NOMO-1 (cell line): Measurements from ENCODE around the gene C4orf51.

Experiments used
- DNase-seq, 2 experiments: peaks; one replicate each; lab custom pipeline; 2025; ENCODE audit not compliant: unreplicated experiment in 2 of 2; lab: John Stamatoyannopoulos, UW

C4orf51 gene

DNA sequence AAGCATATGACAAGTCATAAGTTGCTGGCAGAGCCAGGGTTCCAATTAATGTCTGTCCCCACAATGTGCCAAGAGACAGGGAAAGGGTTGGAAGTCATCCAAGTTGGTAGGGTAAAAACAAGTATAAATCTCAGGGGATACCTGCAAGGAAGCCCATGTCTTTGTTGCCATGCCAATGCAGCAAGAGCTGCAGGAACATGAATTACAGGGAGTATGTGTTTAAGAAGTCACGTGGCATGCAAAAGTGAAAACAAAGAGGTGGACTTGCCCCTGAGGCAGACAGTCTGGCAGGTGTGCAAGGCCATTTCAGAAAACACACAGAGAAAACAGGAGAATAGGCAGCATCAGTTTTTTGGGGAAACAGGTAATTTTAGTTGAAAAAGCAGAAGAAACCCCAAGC lies 29.4 kb downstream of the C4orf51 start:
- no peak for DNase-seq

DNA sequence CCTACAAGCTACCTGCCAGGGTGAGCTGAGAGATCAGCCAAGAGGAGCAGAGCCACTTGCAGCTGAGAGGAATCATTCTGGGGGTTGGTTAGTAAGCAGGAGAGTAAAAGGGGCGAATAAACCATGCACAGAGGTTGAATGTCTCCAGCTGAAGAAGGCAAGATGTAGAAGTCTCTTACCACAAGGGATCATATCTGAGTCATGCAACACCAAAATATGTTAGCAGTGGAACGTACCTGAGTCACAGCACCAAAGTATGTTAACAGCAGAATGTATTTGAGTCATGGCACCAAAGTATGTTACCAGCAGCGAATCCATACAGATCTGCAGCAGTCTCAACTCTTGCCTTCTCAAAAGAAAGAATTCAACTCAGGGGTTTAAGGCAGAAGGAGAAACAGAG lies 29.9 kb downstream of the C4orf51 start:
- DNase-seq: no peak

DNA sequence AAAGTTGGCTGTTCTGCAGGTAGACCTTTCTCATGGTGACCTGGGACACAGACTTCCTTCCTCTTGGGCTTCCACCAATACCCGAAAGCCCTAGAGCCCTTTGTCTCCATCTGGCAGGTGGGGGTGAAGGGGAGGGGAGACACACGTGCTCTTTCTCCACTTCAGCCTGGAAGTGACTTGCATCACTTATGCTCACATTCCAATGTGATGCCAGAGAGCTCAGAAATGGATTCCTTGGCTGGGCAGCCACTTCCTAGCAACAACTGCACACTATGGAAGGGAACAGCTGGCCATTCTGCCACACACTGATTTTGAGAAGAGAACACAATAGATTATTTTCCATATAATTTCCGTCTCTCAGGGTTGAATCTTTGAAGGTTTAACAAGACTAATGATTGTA lies 36.3 kb downstream of the C4orf51 start:
- DNase-seq: no peak

GRCh38 chr4:145716661-145717200 lies 36.8 kb downstream of the C4orf51 start:
- no peak for DNase-seq

GRCh38 chr4:145719752-145720624 lies 40.0 kb downstream of the C4orf51 start:
- no peak for DNase-seq

- no peak for DNase-seq
Observed at GRCh38 chr4:145720656-145721055, 40.7 kb downstream of the C4orf51 start.

GRCh38 chr4:145722561-145722960 lies 42.6 kb downstream of the C4orf51 start:
- DNase-seq: no peak

- no peak for DNase-seq
Observed at GRCh38 chr4:145723336-145723735, 43.4 kb downstream of the C4orf51 start.

DNA sequence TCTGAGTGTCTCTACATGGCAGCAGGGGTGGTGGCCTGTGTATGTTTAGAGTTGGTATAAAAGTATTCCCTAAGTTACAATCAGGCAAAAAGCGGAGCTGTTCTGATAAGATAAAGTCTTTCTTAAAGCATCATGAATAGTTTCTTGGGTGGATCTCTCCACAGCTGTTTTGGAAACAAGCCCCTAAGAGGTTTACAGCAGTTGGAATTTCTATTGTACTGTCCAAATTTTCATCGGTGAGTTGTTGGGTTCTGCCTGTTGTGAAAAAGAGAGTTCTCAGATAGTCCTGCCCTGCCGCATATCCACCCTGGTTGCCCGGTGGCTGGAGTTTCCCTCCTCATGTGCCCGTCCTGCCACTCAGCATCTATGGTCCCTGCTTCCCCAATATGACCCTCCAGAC lies 50.1 kb downstream of the C4orf51 start:
- no peak for DNase-seq

GRCh38 chr4:145731028-145731427 lies 51.1 kb downstream of the C4orf51 start:
- no peak for DNase-seq

GRCh38 chr4:145732001-145732815 lies 52.3 kb downstream of the C4orf51 start:
- no peak for DNase-seq

GRCh38 chr4:145732895-145733880 lies 53.2 kb downstream of the C4orf51 start:
- DNase-seq: peak; percentile 89 to 91

DNA sequence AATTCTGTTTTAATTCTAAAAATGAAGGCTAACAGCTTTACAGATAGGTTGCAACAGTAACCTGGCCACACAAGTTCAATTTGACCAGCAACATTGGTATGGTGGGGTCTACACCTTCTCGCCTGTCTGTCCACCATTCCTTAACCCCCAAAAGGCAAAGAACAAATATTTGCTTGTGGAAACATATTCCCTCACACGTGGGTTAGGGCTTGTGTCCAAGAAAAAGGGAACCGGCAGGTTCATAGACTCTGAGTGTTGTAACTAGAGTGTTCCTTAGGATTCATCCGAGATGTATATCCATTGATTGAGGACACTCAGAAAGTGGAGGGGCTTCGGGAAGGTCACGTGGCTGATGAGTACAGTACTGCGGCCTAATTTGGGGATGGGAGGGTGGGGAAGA lies 54.1 kb downstream of the C4orf51 start:
- no peak for DNase-seq

- no peak for DNase-seq
Observed at GRCh38 chr4:145734576-145735346, 54.8 kb downstream of the C4orf51 start.

DNA sequence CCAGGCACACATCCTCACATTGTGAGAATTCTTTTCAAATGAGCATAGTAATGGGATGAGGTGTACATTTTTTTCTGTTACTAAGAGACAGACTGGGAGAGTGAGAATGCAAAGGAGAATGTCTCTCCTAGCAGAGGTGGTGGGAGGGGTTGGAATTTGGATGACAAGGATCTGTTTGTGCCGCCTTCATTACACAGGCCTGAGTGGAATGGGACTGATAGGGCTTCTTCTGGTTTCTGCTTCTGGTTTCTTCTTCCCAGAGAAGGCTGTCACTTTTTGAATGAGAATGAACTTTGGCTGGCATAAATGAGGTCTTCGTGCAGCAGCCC lies 55.4 kb downstream of the C4orf51 start:
- no peak for DNase-seq

- no peak for DNase-seq
Observed at GRCh38 chr4:145735827-145736226, 55.9 kb downstream of the C4orf51 start.

- no peak for DNase-seq
Observed at GRCh38 chr4:145736241-145736831, 56.4 kb downstream of the C4orf51 start.

DNA sequence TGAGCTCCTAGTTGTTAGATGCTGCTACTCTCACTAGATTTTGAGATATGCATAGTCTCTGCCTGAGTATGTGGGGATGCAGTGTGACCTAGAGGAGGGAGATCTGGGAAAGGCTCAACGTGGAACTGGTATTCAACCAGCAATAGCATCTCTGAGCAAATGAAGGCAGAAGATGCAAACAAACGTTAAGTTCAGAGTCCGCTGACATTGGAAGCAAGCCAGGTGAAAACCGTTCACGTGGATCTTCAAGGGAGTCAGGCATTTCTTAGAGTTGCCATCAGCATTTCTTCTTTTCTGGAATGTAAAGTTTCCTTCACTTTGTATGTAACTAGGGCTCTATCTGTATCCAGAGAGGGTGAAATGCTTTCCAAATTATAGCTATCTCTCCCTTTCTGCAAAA lies 59.9 kb downstream of the C4orf51 start:
- DNase-seq: no peak

GRCh38 chr4:145740806-145741205 lies 60.9 kb downstream of the C4orf51 start:
- no peak for DNase-seq
